ENCODE results near the gene SACM1L.

SACM1L gene

DNA sequence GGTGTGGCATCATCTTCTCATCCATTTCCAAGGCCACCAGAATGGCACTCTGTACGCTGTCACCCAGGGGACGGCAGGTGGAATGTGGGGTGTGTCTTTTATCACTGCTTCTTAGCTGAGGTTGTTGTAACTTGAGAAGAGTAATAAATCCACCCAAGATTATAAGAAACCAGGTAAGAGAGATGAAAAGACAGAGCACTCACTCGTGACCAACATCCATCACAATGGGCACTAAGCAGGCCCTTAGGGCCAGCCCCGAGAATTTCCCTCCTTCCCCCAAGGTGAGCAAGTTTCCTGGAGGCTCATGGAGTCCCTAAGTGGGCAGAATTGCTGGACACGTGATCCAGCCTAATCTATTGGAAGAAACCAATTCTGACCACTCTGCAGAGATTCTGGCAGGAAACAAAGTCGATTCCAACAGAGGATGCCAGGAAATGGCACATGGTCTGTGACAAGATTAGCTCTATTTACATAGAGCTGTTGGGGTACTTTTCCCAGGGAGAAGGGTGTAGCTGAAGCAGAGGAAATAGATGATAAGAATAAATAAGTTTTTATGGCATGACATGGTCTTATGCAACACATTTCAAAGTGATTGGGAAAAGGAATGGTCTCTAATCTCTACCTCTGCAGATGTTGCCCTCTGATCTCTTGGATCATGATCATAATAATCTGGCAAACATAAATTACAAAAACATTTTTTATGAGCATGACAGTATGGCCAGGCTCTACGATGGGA, 84.7 kb downstream of the SACM1L start:
- DNase-seq, result no peak

DNA sequence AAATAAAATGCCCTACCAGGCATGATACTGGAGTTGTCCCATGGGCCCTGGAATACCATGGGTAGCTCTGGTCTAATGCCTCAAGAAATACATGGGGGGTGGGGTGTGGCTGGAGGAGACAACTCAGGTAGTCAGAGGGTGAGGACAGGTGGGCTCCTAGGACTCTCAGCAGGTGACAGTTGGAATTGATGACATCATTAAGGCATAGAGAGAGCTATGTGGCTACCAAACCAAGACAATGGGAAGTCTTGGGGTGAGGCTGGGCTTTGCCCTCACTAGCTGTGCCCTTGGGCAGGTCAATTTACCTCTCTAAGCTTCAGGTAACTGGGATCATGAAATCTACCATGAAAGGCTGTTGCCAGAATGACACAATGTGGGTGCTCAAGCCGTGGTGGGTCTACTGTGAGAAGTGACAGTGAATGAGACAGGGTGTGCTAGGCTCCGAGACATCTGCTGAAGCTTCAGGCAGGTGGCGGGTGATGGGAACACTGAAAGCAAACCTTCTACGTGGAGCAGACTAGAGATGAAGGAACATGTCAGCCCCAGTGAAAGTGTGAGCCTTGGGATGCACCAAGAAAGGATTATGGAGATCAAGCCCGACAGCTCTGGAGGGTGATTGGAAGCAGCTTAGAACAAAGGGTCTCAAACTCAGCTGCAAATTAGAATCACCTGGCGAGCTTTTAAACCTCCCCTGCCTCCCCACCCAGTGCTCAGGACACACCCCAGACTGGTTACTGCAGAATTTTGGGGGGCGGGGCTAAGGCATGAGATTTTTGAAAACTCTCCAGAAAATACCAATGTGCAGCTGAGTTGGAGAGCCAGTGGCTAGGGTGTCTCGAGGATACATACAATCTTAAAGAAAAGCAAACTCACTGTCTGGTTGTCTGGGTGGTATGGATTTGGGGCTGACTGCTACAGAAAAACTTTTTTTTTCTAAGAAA, 85.7 kb downstream of the SACM1L start:
- no peak for DNase-seq

DNA sequence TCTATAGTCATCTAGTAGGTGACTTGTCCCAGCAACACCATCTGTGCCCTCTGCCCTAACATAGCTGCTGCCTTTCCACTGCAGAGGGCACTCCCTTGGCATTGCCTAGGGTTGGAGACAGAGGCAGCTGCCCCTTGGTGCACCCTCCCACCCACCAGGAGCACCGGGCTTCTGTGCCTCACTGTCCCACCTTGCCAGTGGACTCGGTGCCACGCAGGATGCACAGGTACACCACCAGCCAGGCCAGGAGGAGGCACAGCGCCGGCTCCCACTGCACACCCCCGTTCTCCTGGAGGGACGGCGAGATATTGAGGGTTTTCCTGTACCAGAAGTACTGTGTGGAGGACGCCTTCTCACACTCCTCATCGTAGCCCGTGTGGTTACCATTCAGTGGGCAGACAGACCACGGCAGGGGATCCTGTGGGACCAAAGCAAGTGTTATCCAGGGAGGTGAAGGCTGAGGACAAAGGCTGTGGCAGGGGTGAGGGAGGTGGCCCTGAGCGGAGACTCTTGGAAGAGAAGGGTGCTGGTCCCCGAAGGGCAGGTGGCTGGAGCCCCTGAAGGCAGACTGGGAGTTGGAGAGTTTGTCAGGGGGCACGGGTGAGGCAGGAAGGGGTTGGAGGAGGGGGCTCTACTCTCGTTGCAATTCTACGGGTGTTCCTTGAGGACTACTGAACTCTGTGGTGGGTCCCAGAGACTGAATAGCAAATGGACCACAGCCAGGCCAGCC, 86.5 kb downstream of the SACM1L start:
- DNase-seq, result no peak

DNA sequence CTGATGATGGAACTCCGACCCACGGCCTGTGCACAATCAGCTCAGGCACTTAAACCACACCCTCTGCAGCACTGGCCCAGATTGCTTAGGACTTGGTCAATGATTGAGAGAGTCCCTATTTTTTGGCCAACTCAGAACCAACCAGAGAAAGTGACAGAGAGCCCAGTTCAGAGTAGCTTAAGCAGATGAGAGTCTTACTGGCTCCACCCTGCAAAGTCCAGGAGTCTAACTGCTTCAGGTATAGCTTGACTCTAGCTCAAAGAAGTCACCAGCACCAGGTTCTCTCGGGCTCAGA, 87.1 kb downstream of the SACM1L start:
- DNase-seq, result no peak

DNA sequence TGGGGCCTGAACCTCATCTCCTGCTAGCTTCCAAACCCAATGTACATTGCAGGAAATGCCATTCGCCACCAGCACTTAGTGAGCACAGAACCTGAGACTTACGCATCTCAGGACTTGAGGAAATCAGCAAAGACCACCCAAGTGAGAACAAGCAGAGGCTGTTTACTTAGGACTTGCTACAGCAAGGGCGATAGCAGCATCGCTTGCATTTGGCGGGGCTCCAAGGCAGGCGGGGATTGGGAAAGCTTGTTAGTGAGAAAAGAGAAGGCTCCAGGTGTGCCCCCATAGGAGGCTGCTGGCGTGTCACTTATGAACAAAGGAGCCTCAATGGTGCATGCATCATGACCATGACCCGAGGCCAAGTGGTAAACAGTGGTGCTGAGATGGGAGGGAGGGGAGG, 87.4 kb downstream of the SACM1L start:
- DNase-seq, result no peak

DNA sequence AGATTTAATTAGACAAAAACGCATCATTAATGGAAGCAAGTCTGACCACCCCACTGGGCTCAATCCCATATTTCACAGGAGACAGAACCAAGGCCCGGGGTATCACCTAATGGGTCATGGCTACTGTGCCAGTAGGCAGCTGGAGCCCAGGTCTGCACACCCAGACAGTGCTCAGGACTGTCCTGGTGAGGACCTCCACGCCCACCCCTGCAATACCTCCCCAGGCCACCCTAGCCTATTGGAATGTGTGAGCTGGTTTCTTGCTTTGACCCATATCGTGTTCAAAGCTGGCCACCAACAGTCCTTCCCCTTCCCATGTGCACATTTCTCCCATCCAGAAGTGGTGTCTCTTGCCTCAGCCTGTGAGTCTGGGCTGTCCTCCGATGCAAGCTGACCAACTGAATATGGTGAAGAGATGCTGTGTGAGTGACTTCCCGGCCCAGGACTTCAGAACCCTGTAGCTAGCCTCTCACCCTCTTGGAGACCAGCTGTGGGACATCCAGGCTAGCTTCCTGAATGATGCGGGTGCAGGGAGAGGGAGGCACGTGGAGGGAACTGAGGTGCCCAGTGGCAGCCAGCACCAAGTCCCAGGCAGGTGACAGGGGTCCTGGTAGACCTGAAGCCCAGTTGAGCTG, 88.0 kb downstream of the SACM1L start:
- no peak for DNase-seq

DNA sequence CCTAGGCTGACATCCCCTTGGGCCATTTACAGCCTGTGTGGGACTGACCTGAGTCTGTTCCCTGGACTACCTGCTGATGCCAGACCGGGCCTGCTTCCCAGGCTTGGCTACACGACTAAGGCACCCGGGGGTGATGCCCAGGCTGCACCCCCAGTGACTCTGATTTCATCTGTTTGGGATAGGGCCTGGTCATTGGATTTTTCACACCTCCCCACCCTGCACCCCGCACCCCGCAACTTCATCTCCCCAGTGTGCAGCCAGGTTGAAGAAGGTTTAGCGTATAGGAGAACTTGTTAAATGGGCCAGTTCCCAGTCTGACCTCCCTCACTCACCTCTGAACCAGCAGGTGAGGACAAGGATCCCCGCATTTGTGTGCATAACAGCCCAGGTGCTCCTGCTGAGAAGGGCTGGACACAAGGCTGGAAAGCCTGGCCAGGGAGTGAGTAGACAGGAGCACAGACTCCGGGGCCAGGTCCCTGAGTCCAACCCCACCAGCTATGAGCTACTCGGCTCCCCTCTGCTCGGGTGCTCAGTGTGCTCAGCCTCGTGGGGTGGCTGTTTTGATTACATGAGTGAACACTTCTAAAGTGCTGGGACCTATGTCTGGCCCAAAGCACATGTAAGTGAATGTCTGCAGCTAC, 88.7 kb downstream of the SACM1L start:
- DNase-seq, result no peak

DNA sequence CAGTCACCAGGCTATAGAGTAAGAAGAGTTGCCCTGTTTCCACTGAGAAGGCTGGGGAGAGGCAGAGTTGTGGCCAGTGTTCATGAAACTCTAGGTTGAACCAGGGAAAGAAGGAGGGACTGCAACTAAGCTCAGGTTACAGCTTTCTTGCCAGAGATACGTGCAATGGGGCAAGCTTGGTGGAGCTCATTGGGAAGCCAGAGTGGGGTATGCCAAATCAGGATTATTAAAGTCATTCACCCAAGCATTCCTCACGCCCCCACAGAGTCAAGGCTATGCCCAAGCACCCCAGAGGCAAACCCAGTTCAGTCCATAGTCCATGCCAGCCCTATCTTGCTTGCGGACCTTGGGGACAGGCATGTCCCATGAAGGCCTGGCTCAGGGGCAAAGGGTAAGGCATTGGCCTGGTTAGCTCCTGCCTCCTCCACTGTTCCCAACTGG, 89.6 kb downstream of the SACM1L start:
- no peak for DNase-seq

DNA sequence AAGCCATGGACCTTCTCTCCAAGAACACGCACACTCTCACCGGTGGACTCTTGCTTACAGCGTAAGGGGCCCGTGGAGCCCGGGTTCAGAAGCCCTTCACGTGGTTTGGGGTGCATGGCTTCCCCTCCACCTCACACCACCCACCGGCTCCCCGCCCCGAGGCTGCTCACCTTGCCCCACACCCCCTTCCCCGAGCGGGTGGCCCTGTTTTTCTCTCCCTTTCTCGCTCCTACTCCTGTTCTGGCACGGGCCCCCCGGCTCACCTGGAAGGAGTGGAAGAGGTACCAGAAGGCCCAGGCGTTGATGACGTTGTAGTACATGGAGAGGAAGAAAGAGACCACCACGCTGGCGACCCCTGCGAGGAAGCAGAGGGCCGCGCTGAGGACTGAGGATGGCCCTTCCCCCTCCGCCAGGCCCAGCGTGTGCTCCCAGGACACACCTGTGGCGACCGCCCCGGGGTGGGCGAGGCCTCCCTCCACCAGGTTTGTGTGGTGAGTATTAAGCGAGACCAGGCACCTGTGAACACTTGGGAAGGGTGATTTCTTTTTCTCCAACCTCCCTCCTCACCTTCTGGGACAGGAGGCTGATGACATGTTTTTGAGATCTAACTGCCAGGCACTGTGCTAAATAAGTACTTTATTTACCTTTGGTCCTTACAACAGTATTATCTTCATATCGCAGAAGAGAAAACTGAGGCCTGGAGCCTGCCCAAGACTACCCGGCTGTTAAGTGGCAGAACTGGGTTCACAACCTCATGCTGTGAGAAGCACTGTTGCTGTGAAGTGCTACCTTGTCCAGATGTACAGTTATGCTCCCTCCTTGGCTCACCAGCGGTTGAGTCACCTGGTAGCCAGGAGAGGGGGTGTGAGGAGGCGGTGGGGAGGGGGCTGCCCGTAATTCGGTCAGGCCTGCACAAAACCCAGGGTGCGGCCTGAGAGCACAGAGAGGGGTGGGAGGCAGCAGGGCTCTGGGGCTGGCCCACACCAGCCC, 90.8 kb downstream of the SACM1L start:
- DNase-seq, result no peak

DNA sequence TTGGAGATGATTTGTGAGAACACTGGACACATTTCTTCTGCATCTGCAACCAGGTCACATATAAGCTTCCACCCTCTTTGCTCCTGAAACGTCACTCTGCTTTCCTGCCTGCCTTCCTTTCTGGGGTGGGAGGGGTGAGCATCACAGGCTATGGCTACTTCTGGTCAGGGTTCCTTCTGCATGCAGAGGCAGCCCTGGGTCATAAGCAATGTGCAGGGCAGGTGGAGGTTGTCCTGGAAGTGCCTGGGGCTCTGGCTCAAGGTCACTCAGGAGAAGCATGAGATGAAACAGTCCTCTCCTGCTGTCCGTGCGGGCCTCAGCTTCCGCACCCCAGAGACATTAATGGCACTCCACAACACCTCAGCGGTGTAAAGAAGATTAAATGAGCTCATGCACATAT, 92.1 kb downstream of the SACM1L start:
- DNase-seq, result no peak

DNA sequence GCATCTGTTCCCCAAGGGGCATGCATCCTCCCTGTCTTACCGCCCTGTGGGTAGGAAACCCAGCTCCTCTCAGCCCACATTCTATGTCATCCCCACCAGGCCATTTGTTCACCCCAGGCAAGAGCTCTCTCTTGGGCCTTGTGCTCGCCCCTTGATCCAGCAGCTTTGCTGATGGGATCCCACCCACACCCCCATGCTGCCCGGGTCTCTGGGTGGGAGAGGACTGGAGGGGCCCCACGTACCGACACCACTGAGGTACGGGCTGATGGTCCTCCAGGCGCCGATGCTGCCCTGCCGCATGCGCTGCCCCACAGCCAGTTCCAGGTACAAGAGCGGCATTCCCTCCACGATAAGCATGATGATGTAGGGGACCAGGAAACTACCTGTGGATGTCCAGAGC, 92.6 kb downstream of the SACM1L start:
- no peak for DNase-seq

DNA sequence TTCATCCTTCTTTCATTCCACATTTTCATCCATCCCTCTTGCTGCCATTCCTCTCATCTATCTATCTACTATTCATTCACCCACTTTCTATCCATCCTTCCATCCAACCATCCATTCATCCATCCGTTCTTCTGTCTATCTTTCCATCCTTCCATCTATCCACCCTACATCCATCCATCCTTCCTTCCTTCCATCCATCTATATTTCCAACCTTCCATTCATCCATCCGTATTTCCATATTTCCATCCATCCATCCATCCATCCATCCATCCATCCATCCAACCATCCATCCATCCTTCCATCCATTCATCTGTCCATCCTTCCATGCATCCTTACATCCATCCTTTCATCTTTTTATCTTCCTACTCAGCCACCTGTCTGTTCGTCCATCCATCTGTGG, 93.2 kb downstream of the SACM1L start:
- DNase-seq, result no peak

DNA sequence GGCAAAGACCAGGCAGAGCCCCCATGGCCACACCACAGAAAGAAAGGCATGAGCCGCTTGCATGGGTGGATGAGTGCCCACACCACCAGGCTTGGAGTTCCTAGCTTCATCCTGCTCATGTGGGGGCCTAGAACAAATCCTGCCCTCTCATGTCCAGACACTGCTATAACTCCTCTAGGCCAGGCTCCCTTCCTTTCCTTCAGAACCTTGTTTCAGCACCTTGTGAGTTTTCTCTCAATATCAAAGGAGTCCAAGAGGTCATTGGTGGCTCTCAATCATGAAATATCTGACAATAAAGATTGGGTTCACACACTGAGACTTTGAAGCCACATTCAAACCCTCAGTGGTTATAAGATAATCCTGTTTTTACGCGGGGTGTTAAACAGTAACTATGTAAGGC, 94.5 kb downstream of the SACM1L start:
- no peak for DNase-seq

DNA sequence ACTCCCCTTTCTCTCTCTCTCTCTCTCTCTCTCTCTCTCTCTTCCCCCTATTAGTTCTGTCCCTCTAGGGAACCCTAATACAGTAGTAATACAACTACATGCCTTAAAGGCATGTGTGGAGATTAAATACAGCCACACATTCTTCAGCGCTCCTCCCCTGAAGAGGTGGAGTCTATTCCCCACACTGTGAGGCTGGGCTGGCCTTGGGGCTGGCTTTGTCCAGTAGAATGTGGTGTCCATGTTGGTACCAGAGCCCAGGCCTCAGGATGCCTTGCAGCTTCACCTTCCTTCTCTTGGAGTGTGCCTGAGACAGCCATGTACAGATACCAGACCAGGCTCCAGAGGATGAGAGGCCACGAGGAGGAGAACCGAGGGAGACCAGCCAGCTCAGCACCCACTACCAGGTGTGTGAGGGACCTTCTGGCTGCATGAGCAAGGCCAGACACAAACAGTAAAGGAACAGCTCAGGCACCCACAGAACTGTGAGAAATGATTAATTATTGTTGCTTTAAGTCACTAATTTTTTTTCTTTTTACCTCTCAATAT, 96.5 kb downstream of the SACM1L start:
- no peak for DNase-seq

DNA sequence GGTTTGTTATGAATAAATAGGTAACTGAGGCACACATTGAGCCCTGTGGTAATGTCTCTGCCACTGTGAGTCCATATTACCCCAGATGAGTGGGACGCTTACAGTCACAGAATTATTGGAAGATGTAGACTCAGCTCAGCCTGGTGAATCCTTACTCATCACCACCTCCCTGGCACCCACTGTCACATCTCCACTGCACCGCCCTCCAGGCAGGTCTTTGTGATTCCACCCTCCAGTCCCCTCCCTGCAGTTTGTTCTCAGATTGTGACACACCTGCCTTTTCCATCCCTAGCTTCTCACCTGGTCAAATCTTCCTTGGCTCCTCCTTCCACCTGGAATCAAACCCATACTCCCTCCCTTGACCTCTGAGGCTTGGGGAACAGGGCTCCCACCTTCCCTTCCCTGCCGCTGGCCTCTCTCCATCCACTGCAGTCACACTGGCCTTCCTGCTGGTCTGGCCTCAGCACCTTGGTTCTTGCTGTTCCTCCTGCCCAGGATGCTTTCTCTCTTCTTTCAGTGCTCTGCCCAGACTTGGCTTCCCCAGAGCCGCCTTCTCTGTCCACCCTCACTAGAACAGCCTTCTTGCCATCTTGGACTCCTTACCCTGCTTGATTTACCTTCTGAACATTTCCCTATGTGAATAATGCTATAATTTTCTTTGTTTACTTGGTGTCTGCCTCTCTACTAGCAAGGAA, 97.8 kb downstream of the SACM1L start:
- no peak for DNase-seq

DNA sequence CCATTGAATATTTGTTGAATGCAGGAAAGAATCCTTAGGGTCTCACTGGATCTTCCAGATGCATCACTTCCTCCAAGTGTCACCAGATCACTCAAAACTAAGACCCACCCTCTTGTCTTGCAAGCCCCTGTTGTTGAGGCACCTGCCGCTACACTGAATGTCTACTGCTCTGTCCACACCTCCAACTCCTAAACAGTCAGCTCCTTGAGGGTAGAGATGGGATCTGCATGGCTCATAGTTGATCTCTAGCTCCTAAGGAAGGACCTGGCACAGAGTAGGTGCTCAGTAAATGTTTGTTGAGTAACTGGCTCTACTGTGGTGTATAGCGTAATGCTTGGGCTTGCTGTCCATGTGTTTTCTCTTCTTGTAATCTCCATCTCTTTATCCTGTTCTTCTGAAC, 98.4 kb downstream of the SACM1L start:
- no peak for DNase-seq

DNA sequence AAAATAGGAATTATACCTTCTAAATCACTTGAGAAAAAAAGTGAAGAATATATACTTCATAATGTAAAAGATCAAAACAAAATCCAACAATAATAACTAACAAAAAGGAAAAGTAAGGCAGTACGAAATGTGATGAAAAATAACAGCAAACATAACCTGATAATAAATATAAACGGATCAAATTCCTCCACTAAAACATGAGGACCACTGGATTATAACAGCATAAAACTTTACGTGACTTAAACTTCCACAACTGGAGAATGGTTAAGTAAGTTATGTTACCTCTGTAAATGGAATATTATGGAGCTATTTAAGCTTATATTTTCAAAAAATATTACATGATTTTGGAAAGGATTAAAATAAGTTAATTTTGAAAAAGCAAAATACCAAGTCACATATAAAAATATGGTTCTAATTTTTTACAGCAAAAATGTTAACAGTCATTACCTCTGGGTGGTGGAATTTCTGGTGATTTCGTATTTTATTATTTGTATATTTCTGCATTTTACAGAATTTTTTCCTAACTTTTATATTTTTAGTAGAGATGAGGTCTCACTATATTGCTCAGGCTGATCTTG, 100.1 kb downstream of the SACM1L start:
- no peak for DNase-seq

DNA sequence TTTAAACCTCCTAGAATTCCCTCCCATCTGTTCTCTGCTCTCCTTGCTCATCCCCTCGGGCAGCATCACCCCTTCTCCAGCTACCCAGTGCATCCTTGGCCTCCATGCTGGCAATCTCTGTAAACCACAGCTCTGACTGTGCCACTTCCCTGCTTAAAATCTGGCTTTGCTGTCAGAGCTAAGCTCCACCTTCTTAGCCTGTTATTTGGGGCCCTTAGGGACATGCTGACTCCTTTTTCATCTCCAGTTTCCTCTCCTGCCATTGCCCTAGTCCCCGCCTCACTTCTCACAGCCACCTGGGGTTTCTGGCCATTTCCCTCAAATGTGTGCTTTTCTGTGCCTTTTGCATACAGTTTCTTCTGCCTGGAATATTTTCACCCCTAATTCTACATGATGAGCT, 101.4 kb downstream of the SACM1L start:
- DNase-seq, result no peak

DNA sequence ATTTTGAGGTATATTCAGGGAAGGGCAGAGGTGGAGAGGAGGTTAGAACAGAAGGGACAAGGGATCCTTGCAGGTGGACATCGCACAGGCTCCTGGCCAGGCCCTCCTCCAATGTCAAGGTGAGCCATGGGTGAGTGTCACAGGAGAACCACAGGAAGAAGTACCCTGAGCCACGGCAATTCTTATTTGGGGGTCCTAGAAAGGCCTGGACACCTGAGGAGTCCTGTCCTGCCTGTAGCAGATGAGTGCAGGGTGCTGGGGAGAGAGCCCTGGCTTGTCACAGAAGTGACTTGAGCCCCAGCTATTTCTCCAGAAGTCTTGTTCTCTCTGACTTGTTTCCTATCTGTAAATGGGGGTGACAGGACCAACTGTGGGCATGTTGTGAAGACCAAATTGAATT, 102.8 kb downstream of the SACM1L start:
- DNase-seq, result no peak

DNA sequence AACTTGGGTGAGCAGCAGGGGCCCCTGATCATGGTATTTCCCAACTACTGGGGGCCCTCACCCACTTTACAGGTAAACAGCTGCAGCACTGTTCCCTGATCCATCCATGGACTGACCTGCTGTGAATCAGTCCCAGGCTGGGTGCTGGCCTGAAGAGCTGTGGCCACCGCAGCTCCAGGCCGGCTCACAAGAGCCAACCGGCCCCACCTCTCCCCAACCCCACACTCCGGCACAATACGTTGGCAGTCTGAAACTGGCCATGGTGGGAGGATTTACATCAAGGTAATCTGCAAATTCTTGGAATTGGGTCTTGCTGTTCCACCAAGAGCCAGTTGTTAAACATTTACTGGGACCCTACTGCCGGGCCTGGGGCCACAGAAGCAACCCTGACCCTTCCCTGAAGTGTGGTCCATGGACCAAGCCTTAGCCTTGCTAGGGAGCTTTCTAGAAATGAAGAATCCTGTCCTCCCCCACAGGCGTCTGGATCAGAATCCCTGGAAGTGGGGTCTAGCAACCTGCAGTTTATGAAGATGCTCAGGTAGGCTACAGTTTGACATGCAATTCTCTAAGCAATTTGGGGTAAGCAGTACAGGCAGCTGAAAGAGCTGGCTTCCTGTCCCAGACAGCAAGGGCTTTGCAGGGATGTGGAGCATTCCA, 103.4 kb downstream of the SACM1L start:
- DNase-seq, result no peak

Measured in stimulated activated CD4-positive, alpha-beta T cell treated with anti-CD3 and anti-CD28 coated beads, Interleukin-12 subunit alpha, Interleukin-12 subunit beta, amount 100 ng/mL, for 4 hours (primary cell).